ENCODE data around the gene NCOA3.

The NCOA3 gene

GRCh38 chr20:47669927-47670890, 168.5 kb downstream of the NCOA3 start:
- ChIA-PET POLR2A (no interaction called here), CTCF (interaction anchor here (0.8 kb wide), 1 partner anchor 950 kb away, joined by 3 read pairs; no protein-coding TSS in a partner anchor)
- TF ChIP-seq FOXK2 (IDR thresholded peaks at IDR 0.05) (no peak), BHLHE40 (IDR thresholded peaks at IDR 0.05; ENCODE audit: borderline replicate concordance) (no peak), TARDBP (IDR thresholded peaks at IDR 0.05) (no peak), ELF4 (IDR thresholded peaks at IDR 0.05) (no peak), HDGF (IDR thresholded peaks at IDR 0.05; ENCODE audit: borderline replicate concordance) (no peak), L3MBTL2 (conservative IDR thresholded peaks at IDR 0.05) (no peak)
- no peak for DNase-seq (ENCODE audit: extremely low spot score)

- ChIA-PET POLR2A (no interaction called here), CTCF (no interaction called here)
- no peak for DNase-seq (ENCODE audit: extremely low spot score)
- no peak for TF ChIP-seq HDGF (IDR thresholded peaks at IDR 0.05; ENCODE audit: borderline replicate concordance)
- TF ChIP-seq ZNF384 (IDR thresholded peaks at IDR 0.05) = no peak
- no peak for TF ChIP-seq ARNT (IDR thresholded peaks at IDR 0.05)
- no peak for TF ChIP-seq PKNOX1 (IDR thresholded peaks at IDR 0.05)
- no peak for TF ChIP-seq FOXK2 (IDR thresholded peaks at IDR 0.05)
- TF ChIP-seq CTBP1 (IDR thresholded peaks at IDR 0.05; ENCODE audit: borderline replicate concordance) = no peak
- no peak for TF ChIP-seq FOXM1 (IDR thresholded peaks at IDR 0.05; ENCODE audit: borderline replicate concordance)
- no peak for TF ChIP-seq ELF4 (IDR thresholded peaks at IDR 0.05)
Measured at GRCh38 chr20:47670913-47671312, 169.2 kb downstream of the NCOA3 start.

GRCh38 chr20:47672166-47672565, 170.5 kb downstream of the NCOA3 start:
- POLR2A ChIA-PET = interaction anchor here (1.2 kb wide), 1 partner anchor 831 kb away, joined by 3 read pairs; no protein-coding TSS in a partner anchor
- TF ChIP-seq BHLHE40 (IDR thresholded peaks at IDR 0.05; ENCODE audit: borderline replicate concordance) (no peak), ZNF384 (IDR thresholded peaks at IDR 0.05) (no peak), L3MBTL2 (conservative IDR thresholded peaks at IDR 0.05) (no peak), LEF1 (IDR thresholded peaks at IDR 0.05; ENCODE audit: borderline replicate concordance) (no peak), NFRKB (IDR thresholded peaks at IDR 0.05) (no peak), CTBP1 (IDR thresholded peaks at IDR 0.05; ENCODE audit: borderline replicate concordance) (no peak), PKNOX1 (IDR thresholded peaks at IDR 0.05) (no peak), SUZ12 (IDR thresholded peaks at IDR 0.05) (no peak), TARDBP (IDR thresholded peaks at IDR 0.05) (no peak), ELF4 (IDR thresholded peaks at IDR 0.05) (no peak), SP1 (IDR thresholded peaks at IDR 0.05) (no peak), ARNT (IDR thresholded peaks at IDR 0.05) (no peak), HDGF (IDR thresholded peaks at IDR 0.05; ENCODE audit: borderline replicate concordance) (no peak)
- DNase-seq (ENCODE audit: extremely low spot score) = no peak
- CTCF ChIA-PET = no interaction called here

GRCh38 chr20:47672886-47673670, 171.4 kb downstream of the NCOA3 start:
- DNase-seq (ENCODE audit: extremely low spot score) = no peak
- ChIA-PET CTCF (interaction anchor here (1.0 kb wide), 1 partner anchor 9 kb away, joined by 3 read pairs; no protein-coding TSS in a partner anchor), POLR2A (no interaction called here)
- TF ChIP-seq FOXK2 (IDR thresholded peaks at IDR 0.05) (no peak), ELF4 (IDR thresholded peaks at IDR 0.05) (no peak), BHLHE40 (IDR thresholded peaks at IDR 0.05; ENCODE audit: borderline replicate concordance) (no peak), PKNOX1 (IDR thresholded peaks at IDR 0.05) (no peak), ZNF384 (IDR thresholded peaks at IDR 0.05) (no peak)

- DNase-seq (ENCODE audit: extremely low spot score) = no peak
- ChIA-PET POLR2A (no interaction called here), CTCF (interaction anchor here (1.0 kb wide), 2 partner anchors 8 to 10 kb away, joined by 3 read pairs; no protein-coding TSS in a partner anchor)
- TF ChIP-seq BHLHE40 (IDR thresholded peaks at IDR 0.05; ENCODE audit: borderline replicate concordance) (no peak), TARDBP (IDR thresholded peaks at IDR 0.05) (no peak), CTBP1 (IDR thresholded peaks at IDR 0.05; ENCODE audit: borderline replicate concordance) (no peak), FOXM1 (IDR thresholded peaks at IDR 0.05; ENCODE audit: borderline replicate concordance) (no peak), ZNF384 (IDR thresholded peaks at IDR 0.05) (no peak), NFRKB (IDR thresholded peaks at IDR 0.05) (no peak), SP1 (IDR thresholded peaks at IDR 0.05) (no peak)
Measured at GRCh38 chr20:47673671-47673955, 171.9 kb downstream of the NCOA3 start.

- TF ChIP-seq FOXK2 (IDR thresholded peaks at IDR 0.05) (no peak), HDGF (IDR thresholded peaks at IDR 0.05; ENCODE audit: borderline replicate concordance) (no peak), NFRKB (IDR thresholded peaks at IDR 0.05) (no peak), FOXM1 (IDR thresholded peaks at IDR 0.05; ENCODE audit: borderline replicate concordance) (no peak), ZNF384 (IDR thresholded peaks at IDR 0.05) (no peak), LEF1 (IDR thresholded peaks at IDR 0.05; ENCODE audit: borderline replicate concordance) (no peak), CTBP1 (IDR thresholded peaks at IDR 0.05; ENCODE audit: borderline replicate concordance) (no peak), BHLHE40 (IDR thresholded peaks at IDR 0.05; ENCODE audit: borderline replicate concordance) (no peak), TARDBP (IDR thresholded peaks at IDR 0.05) (no peak), L3MBTL2 (conservative IDR thresholded peaks at IDR 0.05) (no peak), SUZ12 (IDR thresholded peaks at IDR 0.05) (no peak), FOXA1 (IDR thresholded peaks at IDR 0.05) (no peak), SP1 (IDR thresholded peaks at IDR 0.05) (no peak), ARNT (IDR thresholded peaks at IDR 0.05) (no peak), PKNOX1 (IDR thresholded peaks at IDR 0.05) (no peak), ELF4 (IDR thresholded peaks at IDR 0.05) (no peak)
- DNase-seq (ENCODE audit: extremely low spot score) = no peak
- ChIA-PET CTCF (interaction anchor here (1.0 to 1.3 kb wide), 3 partner anchors 9 to 946 kb away, joined by 3 to 5 read pairs (median 3); no protein-coding TSS in a partner anchor), POLR2A (no interaction called here)
Measured at GRCh38 chr20:47674145-47674544, 172.5 kb downstream of the NCOA3 start.
